ENCODE measurements around the gene ICE1. TPM values are rescaled to one million over a fixed set of nuclear protein-coding genes. Genes with fewer than 3 reads are reported as not detected.
"Not testable (repeated sequence)": the region's sequence is repeated elsewhere in the genome, so short reads cannot be mapped to it uniquely, and the experiment has no call there.

Gene ICE1
- polyA plus RNA-seq, 1 donor (not counting 4 experiments of a cell fraction or from before 2014, with no cell fraction given) = 18.4 TPM

DNA sequence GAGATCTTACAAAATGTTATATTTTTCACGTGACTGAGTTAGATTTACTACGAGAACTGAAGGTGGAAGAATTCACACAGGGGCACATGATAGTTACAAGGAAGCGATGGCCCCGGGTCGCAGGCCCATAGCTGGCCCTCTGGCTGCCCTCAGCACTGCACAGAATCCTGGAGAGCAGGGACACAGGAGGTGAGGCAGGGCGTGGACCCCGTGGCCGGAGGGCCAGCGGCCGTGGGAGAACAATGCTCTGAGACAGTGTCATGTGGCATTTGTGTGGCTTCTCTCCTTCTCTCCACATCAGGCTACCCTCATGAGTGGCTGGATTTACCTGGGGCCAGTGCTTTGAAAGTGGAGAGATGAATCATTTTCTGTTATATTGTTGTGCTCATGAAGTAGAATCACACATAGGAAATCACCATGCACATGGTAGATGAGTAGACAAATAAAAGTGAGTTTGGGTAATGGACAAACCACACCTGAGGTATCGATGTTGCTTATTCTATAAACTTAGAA, 89.5 kb downstream of the ICE1 start:
- Histone ChIP-seq H2AFZ (ENCODE audit: control insufficient read depth, low read length) (no peak overlapping the region), H4K20me1 (ENCODE audit: control insufficient read depth, extremely low read depth, insufficient read depth, low read length) (no peaks in the 10 kb centered on the region), H3K4me2 (ENCODE audit: control insufficient read depth, extremely low read depth, insufficient read depth, low read depth, low read length) (no peak overlapping the region), H3K9ac (ENCODE audit: control insufficient read depth, extremely low read depth, insufficient read depth, low read length) (no peak overlapping the region), H3K36me3 (ENCODE audit: control insufficient read depth in 2 of 2, extremely low read depth in 1 of 2, insufficient read depth in 2 of 2, low read length in 2 of 2) (no peaks in the 10 kb centered on the region), H3K27me3 (ENCODE audit: control insufficient read depth, extremely low read depth, insufficient read depth, low read length) (no peaks in the 10 kb centered on the region), H3K9me3 (ENCODE audit: control insufficient read depth, low read depth, low read length) (peaks cover 2% of the 10 kb centered on the region), H3K27ac (ENCODE audit: control insufficient read depth, insufficient read depth, low read length) (no peak overlapping the region), H3K9me1 (ENCODE audit: control insufficient read depth, extremely low read depth, insufficient read depth, low read length) (no peaks in the 10 kb centered on the region), H3K79me2 (ENCODE audit: control insufficient read depth, insufficient read depth, low read length) (no peaks in the 10 kb centered on the region), H3K4me3 (ENCODE audit: control insufficient read depth in 2 of 3, extremely low read depth in 1 of 3, insufficient read depth in 2 of 3, low read depth in 1 of 3, low read length in 3 of 3) (no peak overlapping the region), H3K4me1 (ENCODE audit: control insufficient read depth, extremely low read depth, insufficient read depth, low read length) (no peaks in the 10 kb centered on the region)
- TF ChIP-seq EZH2 (IDR thresholded peaks at IDR 0.05; ENCODE audit: low read length) = no peak
- TF ChIP-seq, protein P1, sequence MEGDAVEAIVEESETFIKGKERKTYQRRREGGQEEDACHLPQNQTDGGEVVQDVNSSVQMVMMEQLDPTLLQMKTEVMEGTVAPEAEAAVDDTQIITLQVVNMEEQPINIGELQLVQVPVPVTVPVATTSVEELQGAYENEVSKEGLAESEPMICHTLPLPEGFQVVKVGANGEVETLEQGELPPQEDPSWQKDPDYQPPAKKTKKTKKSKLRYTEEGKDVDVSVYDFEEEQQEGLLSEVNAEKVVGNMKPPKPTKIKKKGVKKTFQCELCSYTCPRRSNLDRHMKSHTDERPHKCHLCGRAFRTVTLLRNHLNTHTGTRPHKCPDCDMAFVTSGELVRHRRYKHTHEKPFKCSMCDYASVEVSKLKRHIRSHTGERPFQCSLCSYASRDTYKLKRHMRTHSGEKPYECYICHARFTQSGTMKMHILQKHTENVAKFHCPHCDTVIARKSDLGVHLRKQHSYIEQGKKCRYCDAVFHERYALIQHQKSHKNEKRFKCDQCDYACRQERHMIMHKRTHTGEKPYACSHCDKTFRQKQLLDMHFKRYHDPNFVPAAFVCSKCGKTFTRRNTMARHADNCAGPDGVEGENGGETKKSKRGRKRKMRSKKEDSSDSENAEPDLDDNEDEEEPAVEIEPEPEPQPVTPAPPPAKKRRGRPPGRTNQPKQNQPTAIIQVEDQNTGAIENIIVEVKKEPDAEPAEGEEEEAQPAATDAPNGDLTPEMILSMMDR (optimal IDR thresholded peaks at IDR 0.05 in 1 of 3, IDR thresholded peaks at IDR 0.05 in 1 of 3, conservative IDR thresholded peaks at IDR 0.05 in 1 of 3; ENCODE audit: extremely low read depth in 1 of 3, insufficient read depth in 2 of 3, low read length in 3 of 3) = no peak
- dilution Hi-C loops (cut with MboI; ENCODE audit: extremely low pct_ligation_motif_present, low sequenced_read_pairs) = no loop called here
- DNase-seq (ENCODE audit: low read depth, low spot score) (no peak), FAIRE-seq (no peak)

DNA sequence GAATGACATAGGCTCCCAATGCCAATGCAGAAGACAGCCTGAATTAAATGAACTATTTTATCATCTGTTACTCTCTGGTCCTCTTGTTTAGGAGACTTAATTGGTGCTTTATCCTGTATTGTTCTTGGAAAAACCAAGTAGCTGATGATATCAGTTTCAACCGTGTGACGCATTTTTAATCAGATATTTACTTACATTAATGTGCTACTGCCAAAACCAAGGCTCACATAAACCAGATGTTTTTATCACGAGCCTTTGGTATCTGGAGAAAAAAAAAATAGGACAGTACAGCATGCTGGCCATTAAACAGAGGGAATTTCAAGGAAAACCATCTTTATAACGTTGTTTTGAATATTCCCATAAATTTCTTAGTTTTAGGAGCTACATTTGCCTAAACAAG, 90.1 kb downstream of the ICE1 start:
- no peak overlapping the region for H3K9ac ChIP-seq (ENCODE audit: control insufficient read depth, extremely low read depth, insufficient read depth, low read length)
- no peak overlapping the region for H2AFZ ChIP-seq (ENCODE audit: control insufficient read depth, low read length)
- H3K27me3 ChIP-seq (ENCODE audit: control insufficient read depth, extremely low read depth, insufficient read depth, low read length) = no peaks in the 10 kb centered on the region
- no peak overlapping the region for H3K27ac ChIP-seq (ENCODE audit: control insufficient read depth, insufficient read depth, low read length)
- FAIRE-seq = no peak
- TF ChIP-seq EZH2 (IDR thresholded peaks at IDR 0.05; ENCODE audit: low read length) = no peak
- TF ChIP-seq, protein P1 (optimal IDR thresholded peaks at IDR 0.05 in 1 of 3, IDR thresholded peaks at IDR 0.05 in 1 of 3, conservative IDR thresholded peaks at IDR 0.05 in 1 of 3; ENCODE audit: extremely low read depth in 1 of 3, insufficient read depth in 2 of 3, low read length in 3 of 3) = no peak
- no peaks in the 10 kb centered on the region for H3K9me1 ChIP-seq (ENCODE audit: control insufficient read depth, extremely low read depth, insufficient read depth, low read length)
- no peak overlapping the region for H3K4me3 ChIP-seq (ENCODE audit: control insufficient read depth in 2 of 3, extremely low read depth in 1 of 3, insufficient read depth in 2 of 3, low read depth in 1 of 3, low read length in 3 of 3)
- H3K9me3 ChIP-seq (ENCODE audit: control insufficient read depth, low read depth, low read length) = peaks cover 2% of the 10 kb centered on the region
- no peak for DNase-seq (ENCODE audit: low read depth, low spot score)
- no peaks in the 10 kb centered on the region for H3K4me1 ChIP-seq (ENCODE audit: control insufficient read depth, extremely low read depth, insufficient read depth, low read length)
- H4K20me1 ChIP-seq (ENCODE audit: control insufficient read depth, extremely low read depth, insufficient read depth, low read length) = no peaks in the 10 kb centered on the region
- no peaks in the 10 kb centered on the region for H3K79me2 ChIP-seq (ENCODE audit: control insufficient read depth, insufficient read depth, low read length)
- dilution Hi-C loops (cut with MboI; ENCODE audit: extremely low pct_ligation_motif_present, low sequenced_read_pairs) = no loop called here
- H3K36me3 ChIP-seq (ENCODE audit: control insufficient read depth in 2 of 2, extremely low read depth in 1 of 2, insufficient read depth in 2 of 2, low read length in 2 of 2) = no peaks in the 10 kb centered on the region
- no peak overlapping the region for H3K4me2 ChIP-seq (ENCODE audit: control insufficient read depth, extremely low read depth, insufficient read depth, low read depth, low read length)

DNA sequence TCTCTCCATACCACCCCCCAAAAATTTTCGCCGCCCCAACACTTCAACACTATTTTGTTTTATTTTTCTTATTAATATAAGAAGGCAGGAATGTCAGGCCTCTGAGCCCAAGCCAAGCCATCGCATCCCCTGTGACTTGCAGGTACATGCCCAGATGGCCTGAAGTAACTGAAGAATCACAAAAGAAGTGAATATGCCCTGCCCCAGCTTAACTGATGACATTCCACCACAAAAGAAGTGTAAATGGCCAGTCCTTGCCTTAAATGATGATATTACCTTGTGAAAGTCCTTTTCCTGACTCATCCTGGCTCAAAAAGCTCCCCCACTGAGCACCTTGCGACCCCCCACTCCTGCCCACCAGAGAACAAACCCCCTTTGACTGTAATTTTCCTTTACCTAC, 98.1 kb downstream of the ICE1 start:
- H3K9me3 ChIP-seq (ENCODE audit: control insufficient read depth, low read depth, low read length); H3K4me2 ChIP-seq (ENCODE audit: control insufficient read depth, extremely low read depth, insufficient read depth, low read depth, low read length); H3K36me3 ChIP-seq (ENCODE audit: control insufficient read depth in 2 of 2, extremely low read depth in 1 of 2, insufficient read depth in 2 of 2, low read length in 2 of 2); FAIRE-seq; H3K79me2 ChIP-seq (ENCODE audit: control insufficient read depth, insufficient read depth, low read length); H3K9me1 ChIP-seq (ENCODE audit: control insufficient read depth, extremely low read depth, insufficient read depth, low read length); H3K9ac ChIP-seq (ENCODE audit: control insufficient read depth, extremely low read depth, insufficient read depth, low read length); H3K27me3 ChIP-seq (ENCODE audit: control insufficient read depth, extremely low read depth, insufficient read depth, low read length); H3K4me3 ChIP-seq (ENCODE audit: control insufficient read depth in 2 of 3, extremely low read depth in 1 of 3, insufficient read depth in 2 of 3, low read depth in 1 of 3, low read length in 3 of 3); H3K27ac ChIP-seq (ENCODE audit: control insufficient read depth, insufficient read depth, low read length); H3K4me1 ChIP-seq (ENCODE audit: control insufficient read depth, extremely low read depth, insufficient read depth, low read length); DNase-seq (ENCODE audit: low read depth, low spot score); H2AFZ ChIP-seq (ENCODE audit: control insufficient read depth, low read length); dilution Hi-C loops (cut with MboI; ENCODE audit: extremely low pct_ligation_motif_present, low sequenced_read_pairs); H4K20me1 ChIP-seq (ENCODE audit: control insufficient read depth, extremely low read depth, insufficient read depth, low read length): not testable (repeated sequence)
